Endodermal cell (in vitro differentiated cells): ENCODE measurements around the gene ZDHHC14. TPM values are rescaled to one million over a fixed set of nuclear protein-coding genes. Genes with fewer than 3 reads are reported as not detected.

Experiments
- DNase-seq: peaks from one replicate; pipeline ENCODE4 v3.0.0-alpha.2; 2017
- H3K27ac ChIP-seq: 2 replicates; pipeline ENCODE4 v1.5.1; 2013; ENCODE audit warnings: mild to moderate bottlenecking, low read depth, low read length, moderate library complexity
- H3K27me3 ChIP-seq: 2 replicates; pipeline ENCODE4 v1.6.1; 2013; ENCODE audit warnings: mild to moderate bottlenecking, low read length, moderate library complexity; ENCODE audit not compliant: insufficient read depth, control insufficient read depth, poor library complexity, severe bottlenecking
- H3K36me3 ChIP-seq: 2 replicates; pipeline ENCODE4 v1.7.0; 2013; ENCODE audit warnings: mild to moderate bottlenecking, low read length, moderate library complexity; ENCODE audit not compliant: control insufficient read depth, insufficient read depth
- H3K4me1 ChIP-seq: one replicate; pipeline ENCODE4 v1.7.0; 2013; ENCODE audit warnings: low read length; ENCODE audit not compliant: control insufficient read depth, insufficient read depth
- H3K4me3 ChIP-seq: 2 replicates; pipeline ENCODE4 v1.5.1; 2013; ENCODE audit warnings: mild to moderate bottlenecking, low read length, moderate library complexity
- H3K9ac ChIP-seq: 2 replicates; pipeline ENCODE4 v1.6.1; 2013; ENCODE audit warnings: mild to moderate bottlenecking, low read length, moderate library complexity; ENCODE audit not compliant: poor library complexity, severe bottlenecking; ENCODE audit errors: extremely low read depth
- H3K9me3 ChIP-seq: 2 replicates; pipeline ENCODE4 v1.6.1; 2013; ENCODE audit warnings: mild to moderate bottlenecking, low read length, moderate library complexity; ENCODE audit not compliant: control insufficient read depth
- H3K27ac Mint-ChIP-seq: 2 replicates; pipeline ENCODE4 v1.8.0; 2020; ENCODE audit warnings: mixed read lengths
- H3K27me3 Mint-ChIP-seq: 2 replicates; pipeline ENCODE4 v1.8.0; 2021; ENCODE audit warnings: mild to moderate bottlenecking, mixed read lengths; ENCODE audit not compliant: insufficient read depth
- H3K36me3 Mint-ChIP-seq: 2 replicates; pipeline ENCODE4 v1.8.0; 2020; ENCODE audit warnings: low read depth, mixed read lengths
- H3K4me1 Mint-ChIP-seq: 2 replicates; pipeline ENCODE4 v1.8.0; 2020; ENCODE audit warnings: mixed read lengths
- H3K4me3 Mint-ChIP-seq: 2 replicates; pipeline ENCODE4 v1.8.0; 2020; ENCODE audit warnings: mild to moderate bottlenecking, moderate library complexity, mixed read lengths
- H3K9me3 Mint-ChIP-seq: 2 replicates; pipeline ENCODE4 v1.8.0; 2020; ENCODE audit warnings: mild to moderate bottlenecking, mixed read lengths
- CTCF ChIP-seq: fragments of 200-600 bp; sonication (generic); conservative IDR thresholded peaks from 2 replicates; pipeline ENCODE4 v1.5.0; 2021; ENCODE audit warnings: antibody characterized with exemption, mild to moderate bottlenecking
- WGBS, 2 experiments: methylation state at CpG; one replicate each; pipeline versions ENCODE4 v1.1.5 to v1.1.7; 2013; ENCODE audit warnings: missing lambda C conversion rate in 2 of 2, mixed read lengths in 1 of 2; ENCODE audit not compliant: insufficient coverage in 1 of 2, insufficient read length in 1 of 2; 5-methylcytosine and 5-hydroxymethylcytosine counted together
- total RNA-seq, 2 donors: library from RNA; stranded (reverse); fragmentation: NEBNext Ultra II Directional in 1 of 2; extraction: Animal tissue kit (Norgen Biotek cat#: 25700) in 1 of 2; gene quantifications; 2 replicates in 1 of 2; 3 replicates in 1 of 2; pipeline ENCODE4 v1.2.1, GENCODE V29; 2021

ZDHHC14 gene
- total RNA-seq, 2 donors from 2014 or later = 2.3 to 4.5 TPM

- no peak for DNase-seq
- no peak overlapping the region for H3K9ac ChIP-seq
These were observed 254.6 kb downstream of the ZDHHC14 start for GRCh38 chr6:157635388-157636244.

GRCh38 chr6:157637516-157637915 is 256.5 kb downstream of the ZDHHC14 start:
- no peak overlapping the region for H3K4me3 ChIP-seq
- WGBS, 2 experiments = 90 to 95% methylated on average over 5 of the region's 5 CpGs
- DNase-seq = no peak
- Mint-ChIP-seq H3K4me3 (no peak overlapping the region), H3K4me1 (no peaks in the 10 kb centered on the region), H3K27ac (no peak overlapping the region), H3K9me3 (no peaks in the 10 kb centered on the region), H3K36me3 (no peaks in the 10 kb centered on the region), H3K27me3 (no peaks in the 10 kb centered on the region)
- H3K36me3 ChIP-seq = no peaks in the 10 kb centered on the region
- no peak overlapping the region for H3K9ac ChIP-seq
- no peaks in the 10 kb centered on the region for H3K27me3 ChIP-seq
- no peaks in the 10 kb centered on the region for H3K9me3 ChIP-seq
- H3K4me1 ChIP-seq = no peaks in the 10 kb centered on the region
- H3K27ac ChIP-seq = no peak overlapping the region
- TF ChIP-seq CTCF = no peak

More at GRCh38 chr6:157635388-157636244, 254.6 kb downstream of the ZDHHC14 start:
- no peak overlapping the region for H3K4me3 ChIP-seq
- Mint-ChIP-seq H3K27ac (no peak overlapping the region), H3K4me3 (no peak overlapping the region), H3K36me3 (no peaks in the 10 kb centered on the region), H3K9me3 (no peaks in the 10 kb centered on the region), H3K4me1 (no peaks in the 10 kb centered on the region), H3K27me3 (no peaks in the 10 kb centered on the region)
- H3K4me1 ChIP-seq = no peaks in the 10 kb centered on the region
- no peak overlapping the region for H3K27ac ChIP-seq
- H3K36me3 ChIP-seq = no peaks in the 10 kb centered on the region
- no peak for TF ChIP-seq CTCF
- no peaks in the 10 kb centered on the region for H3K9me3 ChIP-seq
- 89 to 94% methylated on average over 11 to 22 of the region's 23 CpGs for WGBS, 2 experiments
- H3K27me3 ChIP-seq = no peaks in the 10 kb centered on the region

GRCh38 chr6:157637941-157638662 is 257.1 kb downstream of the ZDHHC14 start:
- TF ChIP-seq CTCF = no peak
- Histone ChIP-seq H3K9me3 (no peaks in the 10 kb centered on the region), H3K4me3 (no peak overlapping the region), H3K27ac (no peak overlapping the region), H3K27me3 (no peaks in the 10 kb centered on the region), H3K9ac (no peak overlapping the region), H3K4me1 (no peaks in the 10 kb centered on the region), H3K36me3 (no peaks in the 10 kb centered on the region)
- no peak overlapping the region for H3K4me3 Mint-ChIP-seq
- H3K27me3 Mint-ChIP-seq = no peaks in the 10 kb centered on the region
- 87 to 91% methylated on average over 3 to 8 of the region's 8 CpGs for WGBS, 2 experiments
- no peaks in the 10 kb centered on the region for H3K4me1 Mint-ChIP-seq
- no peak for DNase-seq
- H3K36me3 Mint-ChIP-seq = no peaks in the 10 kb centered on the region
- no peak overlapping the region for H3K27ac Mint-ChIP-seq
- H3K9me3 Mint-ChIP-seq = no peaks in the 10 kb centered on the region
